ENCODE data around the gene MPDZ. TPM values are rescaled to one million over a fixed set of nuclear protein-coding genes. Genes with fewer than 3 reads are reported as not detected.

Gene MPDZ
- total RNA-seq, 6 experiments from 2014 or later = 25.2 to 27.5 (median 26.9) TPM

- no peak for TF ChIP-seq CTCF (IDR thresholded peaks at IDR 0.05)
Observed at GRCh38 chr9:13069498-13069897, 210.0 kb downstream of the MPDZ start.

GRCh38 chr9:13064676-13065075, 214.8 kb downstream of the MPDZ start:
- no peaks in the 10 kb centered on the region for H3K4me1 Mint-ChIP-seq (ENCODE audit: low read depth)
- DNase-seq = no peak
- no peaks in the 10 kb centered on the region for H3K9me3 Mint-ChIP-seq
- no peak overlapping the region for H3K27ac Mint-ChIP-seq
- no peak for TF ChIP-seq CTCF (IDR thresholded peaks at IDR 0.05)
- no peak overlapping the region for H3K4me3 Mint-ChIP-seq
- H3K27me3 Mint-ChIP-seq (ENCODE audit: insufficient read depth) = peaks cover 4% of the 10 kb centered on the region; the same call in 1 of the 2 replicates
- H3K36me3 Mint-ChIP-seq (ENCODE audit: low read depth) = no peaks in the 10 kb centered on the region

More at GRCh38 chr9:13069498-13069897, 210.0 kb downstream of the MPDZ start:
- no peak for DNase-seq
- no peaks in the 10 kb centered on the region for H3K36me3 Mint-ChIP-seq (ENCODE audit: low read depth)
- no peaks in the 10 kb centered on the region for H3K4me1 Mint-ChIP-seq (ENCODE audit: low read depth)
- no peaks in the 10 kb centered on the region for H3K9me3 Mint-ChIP-seq
- peaks cover 6% of the 10 kb centered on the region for H3K27me3 Mint-ChIP-seq (ENCODE audit: insufficient read depth)
- H3K27ac Mint-ChIP-seq = no peak overlapping the region
- no peak overlapping the region for H3K4me3 Mint-ChIP-seq

- DNase-seq = no peak
- H3K9me3 Mint-ChIP-seq = no peaks in the 10 kb centered on the region
- no peaks in the 10 kb centered on the region for H3K4me1 Mint-ChIP-seq (ENCODE audit: low read depth)
- TF ChIP-seq CTCF (IDR thresholded peaks at IDR 0.05) = no peak
- H3K27me3 Mint-ChIP-seq (ENCODE audit: insufficient read depth) = peaks cover 4% of the 10 kb centered on the region; the same call in 1 of the 2 replicates
- H3K36me3 Mint-ChIP-seq (ENCODE audit: low read depth) = no peaks in the 10 kb centered on the region
- no peak overlapping the region for H3K27ac Mint-ChIP-seq
- no peak overlapping the region for H3K4me3 Mint-ChIP-seq
Observed at GRCh38 chr9:13063880-13064459, 215.5 kb downstream of the MPDZ start.

GRCh38 chr9:13061390-13061789, 218.1 kb downstream of the MPDZ start:
- H3K36me3 Mint-ChIP-seq (ENCODE audit: low read depth) = no peaks in the 10 kb centered on the region
- TF ChIP-seq CTCF (IDR thresholded peaks at IDR 0.05) = no peak
- no peaks in the 10 kb centered on the region for H3K4me1 Mint-ChIP-seq (ENCODE audit: low read depth)
- H3K9me3 Mint-ChIP-seq = no peaks in the 10 kb centered on the region
- DNase-seq = no peak
- H3K4me3 Mint-ChIP-seq = no peak overlapping the region
- H3K27me3 Mint-ChIP-seq (ENCODE audit: insufficient read depth) = peaks cover 4% of the 10 kb centered on the region; the same call in 1 of the 2 replicates
- H3K27ac Mint-ChIP-seq = no peak overlapping the region

Data from HFFc6 (cell line).